Right hindlimb (tissue), 1 donor: ENCODE results near the gene CPM.
"Not testable (repeated sequence)": the region's sequence is repeated elsewhere in the genome, so short reads cannot be mapped to it uniquely, and the experiment has no call there.

ENCODE experiments used
- DNase-seq: peaks from one replicate; pipeline ENCODE4 v3.0.0-alpha.2; 2018

Gene CPM

DNA sequence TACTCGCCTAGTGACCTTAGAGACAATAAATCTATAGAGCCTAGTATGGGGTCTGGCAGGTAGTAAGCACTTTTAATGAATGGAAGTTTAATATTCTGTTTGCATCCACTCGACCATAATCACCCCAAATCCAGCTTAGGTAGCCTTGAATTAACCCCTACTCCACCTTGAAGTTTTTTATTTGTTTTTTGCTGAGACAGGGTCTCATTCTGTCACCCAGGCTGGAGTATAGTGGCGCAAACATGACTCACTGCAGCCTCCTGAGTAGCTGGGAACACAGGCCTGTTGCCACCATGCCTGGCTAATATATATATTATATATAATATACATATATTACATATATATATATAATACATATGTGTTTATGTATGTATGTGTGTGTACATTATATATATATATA lies 86.2 kb downstream of the CPM start:
- no peak for DNase-seq

DNA sequence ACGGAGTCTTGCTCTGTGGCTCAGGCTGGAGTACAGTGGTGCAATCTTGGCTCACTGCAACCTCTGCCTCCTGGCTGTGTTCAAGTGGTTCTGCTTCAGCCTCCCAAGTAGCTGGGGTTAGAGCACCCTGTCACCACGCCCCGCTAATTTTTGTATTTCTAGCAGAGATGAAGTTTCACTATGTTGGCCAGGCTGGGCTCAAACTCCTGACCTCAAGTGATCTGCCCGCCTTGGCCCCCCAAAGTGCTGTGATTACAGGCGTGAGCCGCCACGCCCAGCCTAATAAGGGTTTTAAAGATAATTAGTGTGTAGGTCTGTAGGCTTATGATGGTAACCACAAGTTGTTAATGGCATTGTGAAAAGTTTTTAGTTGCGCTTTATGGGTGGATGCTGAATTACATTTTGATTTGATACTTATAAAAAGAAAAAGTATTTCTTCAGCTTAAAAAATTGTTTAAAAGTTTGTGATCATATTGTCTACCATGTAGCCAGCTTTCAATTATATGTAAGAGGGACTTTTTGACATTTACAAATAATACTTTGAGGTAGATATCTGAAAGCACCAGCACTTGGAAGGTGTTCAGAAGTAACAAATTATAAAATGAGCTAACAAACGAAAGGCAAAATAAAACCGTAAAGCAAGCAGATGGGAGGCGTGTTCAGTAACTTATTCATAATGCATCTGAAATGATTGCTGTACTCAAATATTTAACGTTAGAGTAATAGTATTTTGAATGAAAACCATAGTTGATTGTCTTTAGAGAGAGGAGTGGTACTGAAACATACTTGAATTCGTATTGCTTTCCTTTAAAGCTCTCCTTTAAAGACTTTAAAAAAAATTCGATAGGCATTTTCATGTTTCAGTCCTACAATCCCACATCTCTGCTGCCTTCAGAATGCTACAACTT lies 87.9 kb downstream of the CPM start:
- DNase-seq, result no peak

DNA sequence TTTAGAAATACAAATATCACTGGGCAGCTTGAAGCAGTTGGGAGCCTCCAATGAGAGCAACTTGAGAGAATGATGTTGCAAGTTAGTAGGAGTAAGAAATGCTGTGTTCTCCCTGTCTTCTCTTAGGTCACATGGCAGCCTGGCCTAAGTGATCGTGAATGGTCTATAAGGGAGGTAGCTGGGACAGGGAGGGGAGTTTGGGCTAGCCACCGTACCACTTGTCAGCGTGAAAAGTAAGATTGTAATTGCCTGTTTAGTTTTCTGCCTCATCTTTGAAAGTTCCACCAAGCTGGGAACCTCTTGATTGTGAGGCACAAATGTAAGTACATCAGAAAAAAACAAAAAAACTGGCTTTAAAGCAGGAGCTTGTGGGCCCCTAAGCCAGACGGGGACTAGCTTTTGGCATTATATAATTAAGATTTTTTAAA lies 88.6 kb downstream of the CPM start:
- DNase-seq, result no peak

DNA sequence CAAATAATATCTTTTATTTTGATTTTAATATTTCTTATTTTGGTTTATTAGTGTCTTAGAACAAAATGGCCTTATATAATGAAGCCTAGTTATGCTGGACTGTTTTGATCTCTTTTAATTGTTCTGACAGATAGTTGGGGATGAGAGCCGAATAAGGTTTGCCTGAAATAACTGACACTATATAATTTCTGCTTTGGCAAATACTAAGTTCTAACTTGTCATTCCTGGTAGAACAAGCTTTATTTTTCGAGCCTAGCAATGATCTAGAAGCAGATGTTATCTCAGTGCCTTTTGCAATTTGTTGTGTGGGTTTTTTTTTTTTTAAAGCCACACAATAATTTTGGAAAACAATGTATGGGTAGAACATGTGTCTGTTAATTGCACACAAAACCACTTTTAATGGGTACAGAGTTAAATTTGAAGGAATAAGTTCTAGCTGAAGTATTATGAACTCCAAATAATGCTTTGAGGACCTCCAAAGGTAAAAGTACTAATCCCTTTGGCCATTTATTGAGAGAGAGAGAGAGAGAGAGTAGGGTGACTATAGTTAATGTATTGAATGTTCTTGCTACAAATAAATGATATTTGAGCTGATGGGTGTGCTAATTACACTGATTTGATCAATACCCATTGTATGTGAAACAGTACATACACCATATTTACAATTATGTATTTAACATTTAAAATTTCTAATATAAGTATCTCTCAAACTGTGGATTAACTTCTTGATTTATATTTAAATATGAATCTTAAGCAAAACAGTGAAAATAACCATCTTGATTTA lies 90.0 kb downstream of the CPM start:
- DNase-seq, result no peak

DNA sequence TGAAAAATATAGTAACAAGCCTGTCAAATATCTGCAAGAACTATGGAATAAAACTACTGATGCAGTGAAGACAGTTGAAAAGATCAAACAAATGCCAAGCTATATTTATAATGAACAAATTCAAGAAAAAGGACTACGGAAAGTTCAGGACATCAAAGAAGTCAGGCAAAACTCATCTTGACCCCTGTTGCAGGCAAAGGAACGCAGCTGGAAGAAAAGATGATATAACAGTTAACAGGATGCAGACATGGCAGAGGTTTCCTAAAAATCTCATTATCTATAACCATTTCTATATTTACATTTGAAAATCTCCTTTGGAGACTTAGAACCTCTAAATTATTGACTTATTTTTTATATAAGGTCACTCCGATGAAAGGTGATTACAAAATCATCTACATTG lies 90.8 kb downstream of the CPM start:
- no peak for DNase-seq

DNA sequence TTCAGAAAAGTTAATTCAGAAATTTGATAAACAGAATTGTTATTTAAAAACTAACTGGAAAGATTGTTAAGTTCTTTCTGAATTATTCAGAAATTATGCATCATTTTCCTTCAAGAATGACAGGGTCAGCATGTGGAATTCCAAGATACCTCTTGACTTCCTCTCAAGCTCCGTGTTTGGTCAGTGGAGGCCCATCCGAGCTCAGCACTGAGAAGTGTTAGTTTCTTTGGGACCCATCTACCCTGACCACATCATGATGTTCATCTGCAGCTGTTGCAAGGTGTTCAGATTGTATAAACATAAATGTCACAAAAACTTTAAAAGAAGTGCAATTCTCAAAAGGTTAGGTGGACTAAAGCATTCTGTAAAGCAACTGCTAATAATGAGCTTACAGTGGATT lies 91.3 kb downstream of the CPM start:
- no peak for DNase-seq

DNA sequence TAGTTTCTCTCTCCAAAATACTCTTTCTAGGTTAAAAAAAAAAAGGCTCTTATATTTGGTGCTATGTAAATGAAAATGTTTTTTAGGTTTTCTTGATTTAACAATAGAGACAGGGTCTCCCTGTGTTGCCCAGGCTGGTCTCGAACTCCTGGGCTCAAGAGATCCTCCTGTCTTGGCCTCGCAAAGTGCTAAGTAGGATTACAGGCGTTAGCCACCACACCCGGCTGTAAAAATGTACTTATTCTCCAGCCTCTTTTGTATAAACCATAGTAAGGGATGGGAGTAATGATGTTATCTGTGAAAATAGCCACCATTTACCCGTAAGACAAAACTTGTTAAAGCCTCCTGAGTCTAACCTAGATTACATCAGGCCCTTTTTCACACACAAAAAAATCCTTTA lies 91.8 kb downstream of the CPM start:
- DNase-seq, result not testable (repeated sequence)

DNA sequence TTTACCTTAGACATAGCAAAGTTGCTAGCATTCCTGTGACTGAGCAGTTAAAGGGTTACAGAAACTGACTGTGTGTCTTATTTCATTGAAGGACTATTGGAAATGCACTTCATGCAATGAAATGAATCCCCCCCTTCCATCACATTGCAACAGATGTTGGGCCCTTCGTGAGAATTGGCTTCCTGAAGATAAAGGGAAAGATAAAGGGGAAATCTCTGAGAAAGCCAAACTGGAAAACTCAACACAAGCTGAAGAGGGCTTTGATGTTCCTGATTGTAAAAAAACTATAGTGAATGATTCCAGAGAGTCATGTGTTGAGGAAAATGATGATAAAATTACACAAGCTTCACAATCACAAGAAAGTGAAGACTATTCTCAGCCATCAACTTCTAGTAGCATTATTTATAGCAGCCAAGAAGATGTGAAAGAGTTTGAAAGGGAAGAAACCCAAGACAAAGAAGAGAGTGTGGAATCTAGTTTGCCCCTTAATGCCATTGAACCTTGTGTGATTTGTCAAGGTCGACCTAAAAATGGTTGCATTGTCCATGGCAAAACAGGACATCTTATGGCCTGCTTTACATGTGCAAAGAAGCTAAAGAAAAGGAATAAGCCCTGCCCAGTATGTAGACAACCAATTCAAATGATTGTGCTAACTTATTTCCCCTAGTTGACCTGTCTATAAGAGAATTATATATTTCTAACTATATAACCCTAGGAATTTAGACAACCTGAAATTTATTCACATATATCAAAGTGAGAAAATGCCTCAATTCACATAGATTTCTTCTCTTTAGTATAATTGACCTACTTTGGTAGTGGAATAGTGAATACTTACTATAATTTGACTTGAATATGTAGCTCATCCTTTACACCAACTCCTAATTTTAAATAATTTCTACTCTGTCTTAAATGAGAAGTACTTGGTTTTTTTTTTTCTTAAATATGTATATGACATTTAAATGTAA lies 93.5 kb downstream of the CPM start:
- no peak for DNase-seq

DNA sequence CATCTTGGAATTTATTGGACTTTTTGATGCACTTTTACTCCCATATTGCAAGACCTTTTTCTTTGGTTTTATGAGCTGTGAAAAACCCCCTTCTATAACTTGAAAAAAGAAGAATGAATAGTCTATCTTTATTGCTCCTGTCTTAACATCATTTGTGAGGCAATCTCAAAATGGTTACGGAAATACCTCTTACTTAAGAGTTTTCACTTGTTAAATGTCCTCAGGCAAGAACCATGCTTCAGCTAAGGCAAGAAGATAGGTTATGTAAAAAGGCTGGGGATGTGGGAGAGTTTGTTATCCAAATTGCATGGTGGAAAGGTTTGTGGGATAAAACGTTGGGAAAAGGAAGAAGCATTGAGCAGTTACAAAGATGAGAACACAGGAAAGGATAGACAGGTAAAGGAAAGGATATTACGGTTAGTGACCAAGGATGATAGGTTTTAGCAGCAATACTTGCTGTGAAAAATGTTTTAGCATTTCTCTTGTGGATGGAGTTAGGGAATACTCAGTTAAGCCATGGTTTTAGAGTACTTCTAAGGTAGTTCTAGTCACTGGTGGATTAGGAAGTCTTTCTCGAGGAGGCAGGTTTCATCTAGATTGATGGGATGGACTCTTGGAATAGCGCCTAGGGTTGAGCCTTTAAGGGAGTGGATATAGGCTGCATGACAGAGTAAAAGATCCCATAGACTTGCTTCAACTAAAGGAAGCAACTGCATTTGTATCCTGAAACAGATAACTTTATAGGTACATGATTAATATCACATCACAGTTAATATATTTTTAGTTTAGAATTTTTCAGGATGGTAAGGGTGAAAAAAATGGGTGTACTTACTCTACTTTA lies 94.7 kb downstream of the CPM start:
- no peak for DNase-seq

DNA sequence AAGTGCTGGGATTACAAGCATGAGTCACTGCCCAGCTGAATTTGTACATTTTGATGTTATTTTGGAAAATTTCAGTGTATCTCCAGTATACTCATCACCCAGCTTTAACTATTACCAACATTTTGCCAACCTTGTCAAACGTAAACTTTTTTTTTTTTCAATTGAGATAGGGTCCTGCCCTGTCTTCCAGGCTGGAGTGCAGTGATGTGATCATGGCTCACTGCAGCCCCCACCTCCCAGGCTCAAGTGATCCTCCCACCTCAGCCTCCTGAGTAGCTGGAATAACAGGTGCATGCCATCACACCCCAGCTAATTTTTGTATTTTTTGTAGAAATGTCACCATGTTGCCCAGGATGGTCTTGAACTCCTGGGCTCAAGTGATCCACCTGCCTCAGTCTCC lies 95.8 kb downstream of the CPM start:
- no peak for DNase-seq

DNA sequence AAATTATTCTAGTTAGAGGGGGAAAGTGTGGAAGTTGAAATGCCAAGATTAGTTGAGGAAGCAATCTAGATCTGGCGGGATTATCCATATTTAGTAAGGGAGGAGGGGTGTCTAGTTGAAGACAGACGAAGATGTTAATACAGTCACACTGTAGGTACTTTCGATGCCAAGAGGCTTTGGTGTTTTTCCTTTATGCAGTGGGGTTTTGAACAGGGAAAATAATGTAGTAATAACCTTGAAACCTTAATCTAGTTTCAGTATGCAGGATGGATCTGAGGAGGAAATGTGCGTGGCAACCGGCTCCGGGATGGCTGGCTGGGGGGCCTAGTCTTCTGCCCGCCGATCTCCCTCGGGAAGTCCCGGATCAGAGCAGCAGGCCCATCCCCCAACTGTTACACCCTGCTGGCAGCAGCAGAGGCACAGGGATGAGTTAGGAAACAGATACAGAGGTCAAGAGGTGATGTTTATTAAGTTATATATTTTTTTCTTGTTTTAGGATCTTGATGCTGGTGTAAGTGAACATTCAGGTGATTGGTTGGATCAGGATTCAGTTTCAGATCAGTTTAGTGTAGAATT lies 97.5 kb downstream of the CPM start:
- DNase-seq, result no peak

DNA sequence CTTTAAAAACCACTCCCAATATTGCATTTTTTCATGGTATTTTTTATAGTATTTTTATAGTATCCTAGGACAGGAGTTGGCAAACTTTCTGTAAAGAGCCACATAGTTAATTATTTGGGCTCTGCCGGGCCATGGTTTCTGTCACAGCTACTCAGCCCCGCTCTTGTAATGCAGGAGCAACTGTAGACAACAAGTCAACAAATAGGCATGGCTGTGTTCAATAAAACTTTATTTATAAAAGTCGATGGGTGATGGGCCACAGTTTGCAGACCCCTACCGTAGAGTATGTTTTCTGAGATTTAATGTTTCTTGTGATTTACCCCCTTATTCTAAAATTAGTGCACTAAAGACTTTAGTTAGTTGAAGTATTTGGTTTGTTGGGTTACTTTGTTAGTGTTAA lies 99.5 kb downstream of the CPM start:
- no peak for DNase-seq

DNA sequence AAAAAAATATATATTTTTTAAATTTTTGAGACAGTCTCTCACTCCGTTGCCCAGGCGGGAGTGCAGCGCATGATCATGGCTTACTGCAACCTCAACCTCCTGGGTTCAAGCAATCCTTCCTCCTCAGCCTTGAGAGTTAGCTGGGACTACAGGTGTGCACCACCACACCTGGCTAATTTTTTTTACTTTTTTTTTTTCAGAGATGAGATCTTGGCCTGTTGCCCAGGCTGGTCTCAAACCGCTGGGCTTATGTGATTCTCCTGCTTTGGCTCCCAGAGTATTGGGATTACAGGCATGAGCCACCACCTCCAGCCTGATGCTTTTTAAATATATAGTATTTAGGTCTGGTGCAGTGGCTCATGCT lies 100.5 kb downstream of the CPM start:
- DNase-seq, result no peak

DNA sequence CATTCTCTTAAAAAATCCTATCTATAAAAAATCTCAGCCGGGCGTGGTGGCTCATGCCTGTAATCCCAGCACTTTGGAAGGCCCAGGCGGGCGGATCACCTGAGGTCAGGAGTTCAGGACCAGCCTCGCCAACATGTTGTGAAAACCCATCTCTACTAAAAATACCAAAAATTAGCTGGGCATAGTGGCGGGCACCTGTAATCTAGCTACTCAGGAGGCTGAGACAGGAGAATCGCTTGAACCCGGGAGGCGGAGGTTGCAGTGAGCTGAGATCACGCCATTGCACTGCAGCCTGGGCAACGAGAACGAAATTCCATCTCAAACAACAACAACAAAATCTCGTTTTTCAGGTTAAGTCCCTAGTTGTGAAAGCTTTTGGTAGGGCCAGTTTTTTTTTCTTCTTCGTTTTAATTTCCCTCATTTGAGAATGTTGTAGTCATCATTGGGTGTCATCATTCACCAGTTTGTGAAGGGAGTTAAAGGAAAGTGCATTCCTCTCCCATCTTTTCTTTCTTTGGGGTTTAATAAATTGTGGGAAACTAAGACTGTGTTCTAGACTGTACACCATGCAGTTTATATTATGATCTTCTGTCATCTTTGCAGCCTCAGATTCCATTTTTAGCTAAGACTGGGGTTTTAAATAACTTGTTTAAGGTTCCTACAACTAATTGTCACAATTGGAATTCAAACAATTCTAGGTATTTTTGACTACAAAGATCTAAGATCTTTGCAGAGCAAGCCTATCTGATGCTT lies 101.0 kb downstream of the CPM start:
- no peak for DNase-seq

DNA sequence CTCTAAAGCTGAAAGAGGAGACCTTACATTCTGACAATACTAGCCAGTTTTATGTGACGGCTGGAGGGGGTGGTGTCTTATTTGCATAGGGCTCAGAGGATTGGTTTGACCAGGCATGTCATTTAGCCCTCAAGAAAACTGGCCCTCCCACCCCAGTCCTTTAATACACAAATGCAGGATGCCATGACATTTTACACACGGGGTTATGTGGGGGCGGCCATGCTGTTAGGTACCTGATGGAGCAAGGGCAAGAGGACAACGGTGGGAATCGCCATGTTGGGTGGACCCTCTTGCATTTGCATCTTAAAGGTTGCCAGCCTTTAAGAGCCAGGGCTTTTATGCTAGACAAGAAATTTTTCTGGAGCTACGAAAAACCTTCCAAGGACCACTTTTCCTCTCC lies 101.7 kb downstream of the CPM start:
- no peak for DNase-seq

DNA sequence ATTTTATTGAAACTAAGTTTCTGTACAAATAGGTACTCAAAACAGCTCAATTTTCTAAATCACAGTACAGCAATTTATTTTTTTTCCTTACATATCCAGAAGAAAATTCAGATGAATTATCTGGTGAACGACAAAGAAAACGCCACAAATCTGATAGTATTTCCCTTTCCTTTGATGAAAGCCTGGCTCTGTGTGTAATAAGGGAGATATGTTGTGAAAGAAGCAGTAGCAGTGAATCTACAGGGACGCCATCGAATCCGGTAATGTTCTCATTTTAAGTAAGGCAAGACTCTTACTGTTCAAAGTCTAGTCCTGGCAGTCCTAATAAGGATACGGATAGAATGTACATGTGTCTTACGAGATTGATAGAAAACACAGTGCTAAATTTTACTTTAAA lies 104.3 kb downstream of the CPM start:
- no peak for DNase-seq

DNA sequence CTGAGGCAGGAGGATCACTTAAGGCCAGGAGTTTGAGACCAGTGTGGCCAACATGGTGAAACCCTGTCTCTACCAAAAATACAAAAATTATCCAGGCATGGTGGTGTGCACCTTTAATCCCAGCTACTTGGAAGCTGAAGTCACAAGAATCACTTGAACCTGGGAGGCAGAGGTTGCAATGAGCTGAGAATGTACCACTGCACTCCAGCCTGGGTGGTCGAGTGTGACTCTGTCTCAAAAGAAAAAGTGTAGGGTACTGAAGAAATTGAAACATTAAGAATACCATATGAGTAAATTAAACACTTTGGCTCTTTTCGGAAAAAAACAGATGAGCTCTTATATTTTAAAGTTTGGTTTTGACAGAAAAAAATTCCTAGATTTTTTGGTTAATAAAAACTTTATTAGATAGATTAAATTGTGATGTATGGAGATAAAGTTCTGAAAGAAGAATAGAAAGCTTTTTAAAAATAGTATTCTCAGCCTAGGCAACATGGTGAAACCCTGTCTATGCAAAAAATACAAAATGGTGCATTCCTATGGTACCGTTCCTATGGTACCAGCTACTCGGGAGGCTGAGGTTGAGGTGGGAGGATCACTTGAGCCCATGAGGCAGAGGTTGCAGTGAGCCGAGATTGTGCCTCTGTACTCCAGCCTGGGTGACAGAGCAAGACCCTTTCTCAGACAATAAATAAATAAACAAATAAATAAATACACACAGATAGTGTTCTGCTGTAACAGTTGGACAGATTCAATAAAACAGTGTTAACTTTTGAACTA lies 104.9 kb downstream of the CPM start:
- DNase-seq, result no peak

DNA sequence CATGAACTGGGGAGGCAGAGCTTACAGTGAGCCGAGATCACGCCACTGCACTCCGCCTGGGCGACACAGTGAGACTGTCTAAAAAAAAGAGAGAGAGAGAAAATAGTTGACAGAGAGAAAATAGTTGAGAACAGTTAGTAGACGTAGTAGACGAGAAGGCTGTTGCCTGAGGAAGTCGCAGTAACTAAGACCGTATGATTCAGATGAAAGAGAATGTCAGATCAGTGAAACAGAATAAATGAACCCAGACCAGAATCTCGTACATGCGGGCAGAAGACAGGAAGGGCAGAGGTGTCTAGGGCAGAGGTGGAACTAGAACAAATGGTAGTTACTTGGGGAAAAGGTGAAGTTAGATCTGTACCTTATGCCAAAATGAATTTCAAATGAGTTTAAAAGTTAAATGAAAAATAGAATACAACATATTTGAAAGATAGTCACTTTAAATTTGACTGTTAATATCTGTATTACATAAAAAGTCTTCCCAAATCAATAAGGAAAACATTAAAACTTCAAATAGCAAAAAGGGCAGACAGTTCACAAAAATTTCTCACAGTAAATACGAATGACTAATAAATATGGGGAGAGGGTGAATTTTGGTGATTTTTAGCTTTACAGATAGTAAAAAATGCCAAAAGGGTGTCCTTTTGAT lies 107.3 kb downstream of the CPM start:
- DNase-seq, result no peak

DNA sequence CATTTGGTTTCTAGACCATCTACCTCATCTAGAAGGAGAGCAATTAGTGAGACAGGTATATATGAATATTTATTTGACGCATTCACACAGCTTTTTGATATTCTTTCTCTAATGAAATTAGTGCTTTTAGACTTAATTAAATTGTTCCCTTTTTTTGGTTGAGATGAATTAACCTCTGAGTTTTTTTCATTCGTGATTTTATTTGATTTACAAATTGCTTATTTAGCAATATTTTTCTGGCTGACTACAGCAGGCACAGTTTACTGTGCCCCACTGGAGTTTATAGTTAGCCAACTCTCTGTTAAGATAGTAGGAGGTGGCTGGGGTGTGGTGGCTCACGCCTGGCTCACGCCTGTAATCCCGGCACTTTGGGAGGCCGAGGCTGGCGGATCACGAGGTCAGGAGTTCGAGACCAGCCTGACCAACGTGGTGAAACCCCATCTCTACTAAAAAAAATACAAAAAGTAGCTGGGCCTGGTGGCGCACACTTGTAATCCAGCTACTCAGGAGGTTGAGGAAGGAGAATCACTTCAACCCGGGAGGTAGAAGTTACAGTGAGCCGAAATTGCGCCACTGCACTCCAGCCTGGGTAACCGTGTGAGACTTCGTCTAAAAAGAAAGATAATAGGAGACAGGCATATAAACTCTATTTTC lies 108.2 kb downstream of the CPM start:
- no peak for DNase-seq
